Activated CD4-positive, alpha-beta T cell treated with anti-CD3 and anti-CD28 coated beads for 4 hours (primary cell): ENCODE data around the gene KRT83.
"Not testable (repeated sequence)": the region's sequence is repeated elsewhere in the genome, so short reads cannot be mapped to it uniquely, and the experiment has no call there.

Experiments used
- DNase-seq, 2 donors: peaks; one replicate each; pipeline ENCODE4 v3.0.0-alpha.2; 2020

Gene KRT83

DNA sequence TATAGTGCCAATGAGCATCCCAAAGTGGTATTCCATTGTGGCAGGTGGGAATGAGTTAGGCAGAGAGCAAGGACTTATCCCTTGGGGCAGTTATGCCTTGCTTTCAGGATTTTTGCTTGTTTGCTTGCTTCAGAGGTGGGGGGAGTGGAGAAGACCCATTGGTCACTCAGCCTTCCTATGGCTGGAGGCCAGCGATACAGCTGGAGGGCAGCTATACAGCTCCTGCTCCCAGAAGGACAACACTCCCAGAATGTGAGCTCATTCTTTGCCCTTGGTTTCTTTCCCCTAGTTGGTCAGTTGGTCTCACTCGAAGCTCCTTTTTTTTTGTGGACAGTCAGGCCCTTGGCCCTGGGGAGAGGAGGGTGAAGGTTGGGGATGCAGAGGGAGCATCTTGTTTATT lies 14.5 kb downstream of the KRT83 start:
- no peak for DNase-seq

DNA sequence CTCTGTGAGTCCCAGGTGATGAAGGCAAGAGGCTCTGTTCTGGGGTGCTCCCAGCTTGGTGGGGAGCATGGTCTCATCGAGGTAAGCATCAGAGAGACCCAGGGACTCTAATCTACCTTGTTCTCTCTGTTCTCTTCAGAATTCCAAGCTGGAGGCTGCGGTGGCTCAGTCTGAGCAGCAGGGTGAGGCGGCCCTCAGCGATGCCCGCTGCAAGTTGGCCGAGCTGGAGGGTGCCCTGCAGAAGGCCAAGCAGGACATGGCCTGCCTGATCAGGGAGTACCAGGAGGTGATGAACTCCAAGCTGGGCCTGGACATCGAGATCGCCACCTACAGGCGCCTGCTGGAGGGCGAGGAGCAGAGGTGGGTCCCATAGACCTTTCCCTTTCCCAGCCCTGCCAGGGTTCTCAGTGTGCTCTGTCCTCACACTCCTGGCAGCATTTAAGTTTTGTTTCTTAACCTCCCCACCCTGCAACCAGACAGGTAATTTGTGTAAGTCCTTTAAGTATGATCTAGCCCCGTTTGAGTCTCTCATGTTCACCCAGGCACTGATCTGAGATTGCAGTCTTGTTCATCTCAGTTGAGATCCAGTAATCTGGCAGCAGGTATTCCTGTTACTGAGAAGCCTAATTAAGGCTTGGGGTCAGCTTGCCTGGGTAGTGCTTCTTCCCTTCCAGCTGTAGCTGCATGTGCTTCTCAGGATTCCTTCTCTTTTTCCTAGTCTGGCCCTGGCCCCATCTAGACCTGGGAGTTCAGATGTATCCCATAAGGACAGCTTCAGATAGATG lies 15.1 kb downstream of the KRT83 start:
- DNase-seq, result no peak

DNA sequence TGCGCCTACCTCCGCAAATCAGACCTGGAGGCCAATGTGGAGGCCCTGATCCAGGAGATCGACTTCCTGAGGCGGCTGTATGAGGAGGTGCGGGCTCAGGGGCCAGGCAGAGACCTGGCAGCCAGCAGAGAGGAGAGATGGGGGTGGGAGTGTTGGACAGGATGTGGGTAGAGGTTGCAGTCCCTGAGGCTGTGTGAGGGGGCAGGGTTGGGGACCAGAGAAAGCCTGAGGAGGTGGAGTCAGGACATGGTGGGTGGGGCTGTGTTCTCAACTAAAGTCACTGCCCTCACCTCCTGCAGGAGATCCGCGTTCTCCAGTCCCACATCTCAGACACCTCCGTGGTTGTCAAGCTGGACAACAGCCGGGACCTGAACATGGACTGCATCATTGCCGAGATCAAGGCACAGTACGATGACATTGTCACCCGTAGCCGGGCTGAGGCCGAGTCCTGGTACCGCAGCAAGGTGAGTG lies 16.2 kb downstream of the KRT83 start:
- not testable (repeated sequence) for DNase-seq

DNA sequence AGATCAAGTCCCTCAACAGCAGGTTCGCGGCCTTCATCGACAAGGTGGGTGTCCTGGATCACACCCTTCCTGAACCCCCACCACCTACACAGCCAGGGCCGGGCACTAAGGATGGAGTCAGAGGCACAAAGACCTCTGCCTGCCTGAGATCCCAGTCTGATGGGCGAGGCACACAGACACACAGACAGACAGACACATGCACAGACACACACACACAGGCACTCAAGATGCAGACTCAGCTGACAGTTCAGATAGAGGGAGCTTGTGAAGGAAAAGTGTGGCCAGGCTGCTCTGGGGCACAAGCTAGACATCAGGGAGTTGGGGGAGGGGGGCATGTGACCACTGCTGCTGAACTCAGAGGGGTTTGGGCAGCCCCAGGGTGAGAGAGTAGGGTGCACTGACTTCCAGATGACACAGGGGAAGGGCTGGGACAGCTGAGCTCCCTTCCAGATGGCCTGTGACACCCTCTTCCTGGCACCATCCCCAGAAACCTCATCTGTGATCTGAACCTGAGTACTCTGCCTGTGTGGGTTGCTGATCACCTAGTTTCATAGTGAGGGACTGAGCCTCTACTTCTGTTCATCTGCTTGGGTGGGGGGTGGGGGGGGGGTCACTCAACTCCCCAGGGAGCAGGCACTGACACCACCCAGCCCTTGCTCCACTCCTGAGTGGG lies 18.8 kb downstream of the KRT83 start:
- DNase-seq, result not testable (repeated sequence)

DNA sequence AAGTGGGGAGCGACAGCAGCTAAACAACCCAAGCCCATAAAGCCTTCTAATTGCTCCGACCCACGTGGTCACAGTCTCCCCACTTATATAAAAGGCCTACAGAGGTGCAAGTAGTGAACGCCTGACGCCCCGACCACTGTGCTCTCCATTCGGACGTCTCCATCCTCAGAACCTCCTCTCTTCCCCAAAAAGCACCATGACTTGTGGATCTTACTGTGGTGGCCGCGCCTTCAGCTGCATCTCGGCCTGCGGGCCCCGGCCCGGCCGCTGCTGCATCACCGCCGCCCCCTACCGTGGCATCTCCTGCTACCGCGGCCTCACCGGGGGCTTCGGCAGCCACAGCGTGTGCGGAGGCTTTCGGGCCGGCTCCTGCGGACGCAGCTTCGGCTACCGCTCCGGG lies 19.5 kb downstream of the KRT83 start:
- not testable (repeated sequence) for DNase-seq

DNA sequence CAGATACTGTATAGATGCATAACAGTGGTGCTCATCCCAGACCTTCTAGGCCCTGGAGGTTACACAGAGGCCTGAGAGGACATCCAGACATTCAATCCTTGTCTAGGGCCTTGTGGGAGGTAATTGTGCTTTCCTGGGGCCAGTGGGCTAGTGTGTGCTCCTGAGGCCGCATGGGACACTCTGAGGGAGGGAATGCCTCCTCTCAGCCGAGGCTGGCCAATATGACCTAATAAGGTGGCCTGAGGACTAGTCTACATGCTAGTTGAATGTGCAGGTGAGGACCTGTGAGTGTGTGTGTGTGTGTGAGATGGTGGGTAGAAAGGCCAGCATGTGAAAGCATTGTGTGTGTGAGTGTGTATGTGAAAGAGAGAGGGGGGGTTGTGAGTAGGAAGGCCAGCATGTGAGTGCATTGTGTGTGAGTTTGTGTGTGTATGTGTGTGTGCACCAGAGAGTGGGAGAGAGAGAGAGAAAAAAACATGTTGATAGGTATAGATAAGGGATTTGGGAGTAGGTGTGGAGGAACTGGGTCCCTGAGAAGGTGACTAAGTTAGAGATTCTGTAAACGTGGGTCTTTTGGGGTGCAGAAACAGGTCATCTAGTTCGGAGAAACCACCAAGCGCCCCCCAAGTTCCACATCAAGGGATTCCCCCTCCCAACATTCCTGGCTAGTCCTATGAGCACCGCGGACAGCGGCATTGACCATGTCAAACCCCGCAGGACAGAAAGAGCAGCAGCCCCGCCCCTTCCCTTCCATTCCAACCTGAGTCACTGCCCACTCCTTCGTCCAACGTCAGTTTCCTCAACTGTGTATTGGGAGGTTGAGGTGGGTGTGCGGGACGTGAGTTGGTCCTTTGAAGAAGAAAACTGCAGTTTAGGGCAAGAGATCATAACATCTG lies 20.2 kb downstream of the KRT83 start:
- no peak for DNase-seq

DNA sequence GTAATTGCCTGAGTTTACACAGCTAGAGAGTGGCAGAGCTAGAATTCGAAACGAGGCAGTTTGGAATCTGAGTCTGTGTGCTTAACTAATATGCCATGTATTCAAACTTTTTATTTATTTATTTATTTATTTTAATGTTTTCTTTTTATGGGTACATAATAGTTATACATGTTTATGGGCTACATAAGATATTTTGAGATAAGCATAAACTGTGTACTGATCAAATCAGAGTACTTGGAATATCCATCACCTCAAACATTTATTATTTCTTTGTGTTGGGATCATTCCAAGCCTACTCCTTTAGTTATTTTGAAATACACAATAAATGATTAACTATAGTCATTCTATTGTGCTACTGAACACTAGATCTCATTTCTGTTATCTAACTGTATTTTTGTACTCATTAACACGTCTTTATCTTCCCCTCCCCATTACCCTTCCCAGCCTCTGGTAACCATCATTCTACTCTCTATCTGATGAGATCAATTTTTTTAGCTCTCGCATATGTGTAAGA lies 22.5 kb downstream of the KRT83 start:
- no peak for DNase-seq

DNA sequence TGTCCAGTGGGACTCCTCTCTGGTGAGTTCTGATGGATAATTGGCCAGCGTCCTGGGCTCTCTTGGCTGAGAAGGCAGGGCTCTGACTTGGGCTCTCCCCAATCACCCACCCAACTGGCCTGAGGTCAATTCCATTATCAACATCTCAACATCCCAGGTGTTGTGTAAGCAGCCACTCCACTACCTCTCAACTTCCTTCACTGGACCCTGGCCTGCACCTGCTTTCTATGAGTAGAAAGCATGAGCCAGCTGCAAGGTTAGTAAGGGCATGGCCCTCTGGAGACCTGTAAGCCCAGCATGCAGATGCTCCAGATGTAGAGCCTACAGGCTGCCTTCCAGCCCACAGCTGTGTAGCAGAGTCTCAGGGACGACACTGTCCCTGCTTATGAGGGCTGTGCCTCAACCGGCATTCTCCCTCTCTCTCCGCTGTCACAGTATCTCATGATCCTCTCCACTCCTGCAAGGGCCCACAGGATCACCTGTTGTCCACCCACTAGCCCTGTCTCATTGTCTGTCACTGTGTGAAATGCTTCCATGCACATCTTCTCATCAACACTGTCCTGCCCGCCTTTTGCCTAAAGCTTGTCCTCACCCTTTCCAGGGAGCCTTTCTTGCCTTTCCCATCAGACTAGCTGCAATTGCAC lies 24.5 kb downstream of the KRT83 start:
- no peak for DNase-seq

DNA sequence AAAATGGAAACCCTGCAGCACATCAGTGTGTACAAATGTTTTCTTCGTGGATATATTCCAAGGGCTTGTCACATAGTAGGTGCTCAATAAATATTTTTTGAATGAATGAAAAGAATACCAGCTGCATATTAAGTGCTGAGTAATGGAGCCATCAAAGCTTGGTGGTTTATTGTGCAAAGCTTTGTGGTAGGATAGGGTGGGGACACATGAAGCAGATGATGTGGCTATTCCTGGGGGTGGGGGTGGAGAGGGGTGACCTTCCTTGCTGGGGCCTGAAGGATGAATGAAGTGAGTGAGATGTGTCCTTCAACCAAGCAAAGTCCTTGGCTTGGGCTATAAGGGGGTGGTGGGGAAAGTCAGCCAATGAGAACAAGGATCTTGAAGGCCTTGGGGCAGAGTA lies 25.5 kb downstream of the KRT83 start:
- no peak for DNase-seq

DNA sequence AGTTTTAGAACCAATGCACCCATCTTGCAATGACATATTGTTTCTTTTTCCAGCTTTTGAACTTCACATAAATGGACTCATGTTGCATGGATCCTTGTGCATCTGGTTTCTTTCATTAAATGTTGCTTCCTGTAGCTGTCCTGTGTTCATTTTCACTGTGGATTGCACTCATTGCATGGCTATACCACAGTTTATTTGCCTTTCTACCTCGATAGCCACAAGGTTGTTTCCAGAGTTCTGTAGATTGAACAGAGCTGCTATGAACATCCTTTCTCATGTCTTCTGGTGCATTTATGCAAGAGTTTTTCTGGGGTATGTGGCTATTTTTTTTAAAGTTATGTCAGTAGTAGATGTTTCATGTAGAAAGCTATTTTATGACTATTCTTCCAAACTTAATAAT lies 26.4 kb downstream of the KRT83 start:
- no peak for DNase-seq

DNA sequence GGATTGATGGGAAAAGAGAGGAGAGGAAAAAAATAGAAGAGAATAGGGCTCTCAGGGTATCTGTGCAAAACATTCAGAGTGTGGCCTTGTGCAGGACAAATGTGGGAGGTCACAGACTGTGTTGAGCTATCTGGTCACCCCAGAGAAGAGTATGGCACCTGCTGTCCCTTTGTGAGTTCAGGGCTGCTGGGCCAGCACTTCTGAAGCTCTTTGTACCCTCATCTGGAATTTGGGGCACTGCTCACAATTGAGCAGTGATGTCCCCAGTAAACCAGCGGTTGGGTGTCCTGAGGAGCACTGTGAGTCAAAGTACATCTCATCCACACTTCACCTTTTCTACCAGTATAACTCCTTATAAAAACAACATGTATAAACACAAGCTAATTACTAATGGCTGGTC lies 27.3 kb downstream of the KRT83 start:
- DNase-seq, result no peak

DNA sequence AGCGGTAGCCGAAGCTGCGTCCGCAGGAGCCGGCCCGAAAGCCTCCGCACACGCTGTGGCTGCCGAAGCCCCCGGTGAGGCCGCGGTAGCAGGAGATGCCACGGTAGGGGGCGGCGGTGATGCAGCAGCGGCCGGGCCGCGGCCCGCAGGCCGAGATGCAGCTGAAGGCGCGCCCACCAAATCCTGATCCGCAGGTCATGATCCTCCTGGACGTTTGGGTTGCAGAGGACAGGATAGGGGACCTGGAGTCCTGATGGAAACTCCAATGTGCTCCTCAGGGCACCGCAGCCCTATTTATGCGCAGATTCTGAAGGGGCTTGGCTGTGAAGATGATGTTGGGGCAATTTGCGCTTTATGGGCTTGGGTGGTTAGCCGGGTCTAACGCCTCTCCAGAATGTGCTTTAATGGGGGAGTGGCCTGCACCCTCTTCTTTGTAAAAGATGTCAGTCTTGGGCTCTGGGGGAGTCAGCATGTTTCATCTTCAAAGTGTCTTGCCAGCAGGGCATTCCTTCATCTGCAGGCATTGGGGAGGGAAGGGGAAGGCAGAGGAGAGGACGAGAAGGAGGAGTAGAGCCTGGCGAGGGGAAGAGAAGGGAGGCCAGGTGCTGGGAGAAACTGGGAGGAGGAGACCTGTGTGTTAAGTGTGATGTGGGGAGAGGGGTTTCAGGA lies 29.8 kb downstream of the KRT83 start, which contains the start of gene KRT81:
Gene KRT81, minus strand, starts transcription at position 268 of the 669 bp plus-strand sequence. Its CDS starts 69 bp downstream, at position 199.
- DNase-seq, result no peak

DNA sequence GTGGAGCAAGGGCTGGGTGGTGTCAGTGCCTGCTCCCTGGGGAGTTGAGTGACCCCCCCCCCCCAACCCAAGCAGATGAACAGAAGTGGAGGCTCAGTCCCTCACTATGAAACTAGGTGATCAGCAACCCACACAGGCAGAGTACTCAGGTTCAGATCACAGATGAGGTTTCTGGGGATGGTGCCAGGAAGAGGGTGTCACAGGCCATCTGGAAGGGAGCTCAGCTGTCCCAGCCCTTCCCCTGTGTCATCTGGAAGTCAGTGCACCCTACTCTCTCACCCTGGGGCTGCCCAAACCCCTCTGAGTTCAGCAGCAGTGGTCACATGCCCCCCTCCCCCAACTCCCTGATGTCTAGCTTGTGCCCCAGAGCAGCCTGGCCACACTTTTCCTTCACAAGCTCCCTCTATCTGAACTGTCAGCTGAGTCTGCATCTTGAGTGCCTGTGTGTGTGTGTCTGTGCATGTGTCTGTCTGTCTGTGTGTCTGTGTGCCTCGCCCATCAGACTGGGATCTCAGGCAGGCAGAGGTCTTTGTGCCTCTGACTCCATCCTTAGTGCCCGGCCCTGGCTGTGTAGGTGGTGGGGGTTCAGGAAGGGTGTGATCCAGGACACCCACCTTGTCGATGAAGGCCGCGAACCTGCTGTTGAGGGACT lies 30.6 kb downstream of the KRT83 start:
- DNase-seq, result not testable (repeated sequence)

DNA sequence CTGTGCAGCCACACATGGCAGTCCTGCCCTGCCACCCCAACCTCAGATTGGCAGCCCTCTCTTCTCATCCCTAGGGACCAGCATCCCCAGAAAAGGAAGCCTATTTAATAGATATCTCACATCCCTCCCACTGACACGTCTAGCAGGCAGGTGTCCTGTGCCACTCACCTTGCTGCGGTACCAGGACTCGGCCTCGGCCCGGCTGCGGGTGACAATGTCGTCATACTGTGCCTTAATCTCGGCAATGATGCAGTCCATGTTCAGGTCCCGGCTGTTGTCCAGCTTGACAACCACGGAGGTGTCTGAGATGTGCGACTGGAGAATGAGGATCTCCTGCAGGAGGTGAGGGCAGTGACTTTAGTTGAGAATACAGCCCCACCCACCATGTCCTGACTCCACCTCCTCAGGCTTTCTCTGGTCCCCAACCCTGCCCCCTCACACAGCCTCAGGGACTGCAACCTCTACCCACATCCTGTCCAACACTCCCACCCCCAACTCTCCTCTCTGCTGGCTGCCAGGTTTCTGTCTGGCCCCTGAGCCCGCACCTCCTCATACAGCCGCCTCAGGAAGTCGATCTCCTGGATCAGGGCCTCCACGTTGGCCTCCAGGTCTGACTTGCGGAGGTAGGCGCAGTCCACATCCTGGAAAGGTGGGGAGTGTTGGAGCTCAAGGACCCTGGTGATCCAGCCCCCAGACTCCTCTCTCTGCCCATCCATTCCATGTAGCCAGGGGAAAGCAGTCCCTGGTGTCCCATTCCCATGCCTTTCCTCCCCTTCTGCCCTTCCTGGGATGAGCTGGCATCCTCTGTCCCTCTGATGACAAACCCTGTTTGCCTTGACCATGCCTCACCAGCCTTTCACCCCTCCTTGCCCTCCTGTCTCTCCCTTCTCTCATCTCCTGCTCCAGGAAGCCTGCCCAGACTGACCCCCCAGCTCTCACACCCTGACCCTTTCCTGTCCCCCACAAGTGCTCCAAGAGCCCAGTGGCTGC lies 33.1 kb downstream of the KRT83 start:
- DNase-seq, result not testable (repeated sequence)

DNA sequence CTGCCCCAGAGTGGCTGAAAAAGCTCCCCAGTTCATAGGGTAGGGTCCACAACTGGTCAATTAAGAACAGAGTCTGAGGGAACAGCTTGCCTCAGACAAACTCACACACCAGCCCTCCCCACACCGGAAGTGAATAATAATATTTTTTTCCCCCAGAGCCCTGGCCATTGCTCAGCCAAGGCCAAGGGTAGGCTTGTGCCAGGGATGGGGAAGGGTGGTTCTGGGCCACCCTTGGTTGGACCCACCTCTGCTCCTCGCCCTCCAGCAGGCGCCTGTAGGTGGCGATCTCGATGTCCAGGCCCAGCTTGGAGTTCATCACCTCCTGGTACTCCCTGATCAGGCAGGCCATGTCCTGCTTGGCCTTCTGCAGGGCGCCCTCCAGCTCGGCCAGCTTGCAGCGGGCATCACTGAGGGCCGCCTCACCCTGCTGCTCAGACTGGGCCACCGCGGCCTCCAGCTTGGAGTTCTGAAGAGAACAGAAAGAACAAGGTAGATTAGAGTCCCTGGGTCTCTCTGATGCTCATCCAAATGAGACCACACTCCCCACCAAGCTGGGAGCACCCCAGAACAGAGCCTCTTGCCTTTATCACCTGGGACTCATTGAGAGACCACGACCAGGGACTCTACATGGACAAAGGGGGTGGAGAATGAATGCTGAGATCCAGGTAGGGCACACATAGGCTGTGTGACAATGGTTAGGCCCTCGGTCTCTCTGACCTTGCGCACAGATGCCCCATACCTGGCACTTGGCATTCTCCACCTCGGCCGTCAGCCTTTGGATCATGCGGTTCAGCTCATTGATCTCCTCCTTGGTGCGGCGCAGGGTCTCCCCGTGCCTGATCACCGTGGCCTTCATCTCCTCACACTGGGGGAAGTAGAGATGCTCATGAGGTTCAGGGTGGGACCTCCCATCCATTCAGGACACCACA lies 34.1 kb downstream of the KRT83 start:
- not testable (repeated sequence) for DNase-seq

DNA sequence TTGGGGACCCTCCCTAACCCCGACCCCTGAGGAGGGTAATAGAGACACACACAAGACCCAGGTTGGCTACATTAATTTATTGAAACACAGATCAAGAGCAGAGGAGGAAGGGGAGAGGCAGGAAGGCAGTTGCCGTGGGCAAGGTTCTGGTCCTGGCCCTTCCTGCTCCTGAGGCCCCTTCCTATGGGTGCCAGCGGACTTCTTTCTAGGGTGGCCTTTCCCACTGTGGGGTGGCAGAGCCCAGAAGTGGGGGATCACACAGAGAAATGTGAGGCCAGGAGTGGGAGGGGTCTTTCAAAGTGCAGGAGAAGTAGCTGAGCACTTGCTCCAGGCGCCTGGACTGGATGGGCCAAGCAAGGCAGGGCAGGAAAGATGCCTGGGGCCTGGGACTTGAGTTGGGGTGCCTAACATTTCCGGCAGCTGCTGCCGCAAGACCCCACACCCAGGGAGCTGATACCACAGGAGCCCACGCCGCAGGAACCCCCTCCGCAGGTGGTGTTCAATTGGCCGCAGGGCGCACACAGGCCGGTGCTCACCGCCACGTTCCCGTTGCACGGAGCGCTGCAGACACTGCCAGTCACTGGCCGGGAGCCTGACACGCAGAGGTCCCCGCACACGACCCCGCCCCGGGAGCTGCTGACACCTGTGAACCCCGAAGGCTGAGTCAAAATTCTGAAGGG lies 35.2 kb downstream of the KRT83 start:
- DNase-seq, result no peak

DNA sequence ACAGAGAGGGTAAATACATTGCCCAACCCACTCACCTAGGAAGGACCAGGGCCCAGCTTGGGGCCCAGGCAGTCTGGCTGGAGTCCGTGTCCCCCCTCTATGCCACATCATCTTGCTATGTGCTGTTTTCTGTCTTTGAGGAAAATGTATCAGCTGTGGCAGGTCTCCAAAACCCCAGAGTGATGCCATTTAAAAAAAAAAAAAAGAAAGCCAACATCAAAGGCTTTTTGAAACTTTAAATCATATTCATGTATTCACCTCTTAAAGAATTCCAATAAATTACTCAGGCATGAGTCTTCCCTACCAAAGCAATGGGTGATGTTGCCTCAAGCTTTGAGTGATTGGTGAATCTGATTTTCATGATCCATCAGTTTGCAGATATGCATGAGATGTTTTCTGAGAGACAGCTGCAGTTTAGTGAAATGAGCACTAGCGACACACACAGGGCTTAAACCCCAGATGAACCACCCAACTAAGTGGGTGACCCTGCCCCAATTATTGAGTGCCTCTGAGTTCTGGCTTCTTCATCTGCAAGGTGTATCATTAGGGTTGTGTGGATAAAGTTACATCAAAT lies 35.9 kb downstream of the KRT83 start:
- DNase-seq, result no peak
